HepG2 (cell line): Measurements from ENCODE around the gene TET2.

Experiments used
- CTCF ChIP-seq: sonication (generic); formaldehyde crosslinking; IDR thresholded peaks from 2 replicates; pipeline ENCODE4 v1.5.0; 2020; ENCODE audit warnings: mild to moderate bottlenecking, missing genetic modification reagents, moderate library complexity
- DBP ChIP-seq: sonication (generic); formaldehyde crosslinking; IDR thresholded peaks from 2 replicates; pipeline ENCODE4 v1.4.0; 2020; ENCODE audit warnings: missing genetic modification reagents; ENCODE audit errors: not compliant biosample characterization
- ZNF318 ChIP-seq: sonication (generic); formaldehyde crosslinking; IDR thresholded peaks from 2 replicates; pipeline ENCODE4 v1.4.0; 2020; ENCODE audit warnings: mild to moderate bottlenecking, missing genetic modification reagents
- ZNF891 ChIP-seq: sonication (generic); formaldehyde crosslinking; IDR thresholded peaks from 2 replicates; pipeline ENCODE4 v1.5.0; 2020; ENCODE audit warnings: mild to moderate bottlenecking, missing genetic modification reagents

GRCh38 chr4:105327222-105327621 lies 180.5 kb downstream of the TET2 start:
- no peak for TF ChIP-seq ZNF318
- TF ChIP-seq DBP (CRISPR knock-in tag), result no peak
- no peak for TF ChIP-seq CTCF (CRISPR knock-in tag)
- TF ChIP-seq ZNF891 (CRISPR knock-in tag), result no peak
